GM19397 (cell line): ENCODE data around the gene KLF12.
A peak's percentile ranks its signal among the peaks of the same experiment; 100 is the strongest.

Experiments used
- ATAC-seq: cut with Tn5 transposase; IDR thresholded peaks from one replicate; pipeline ENCODE4 v1.9.1; 2021; ENCODE audit warnings: mild to moderate bottlenecking, moderate library complexity; ENCODE audit not compliant: unreplicated experiment

Gene KLF12

DNA sequence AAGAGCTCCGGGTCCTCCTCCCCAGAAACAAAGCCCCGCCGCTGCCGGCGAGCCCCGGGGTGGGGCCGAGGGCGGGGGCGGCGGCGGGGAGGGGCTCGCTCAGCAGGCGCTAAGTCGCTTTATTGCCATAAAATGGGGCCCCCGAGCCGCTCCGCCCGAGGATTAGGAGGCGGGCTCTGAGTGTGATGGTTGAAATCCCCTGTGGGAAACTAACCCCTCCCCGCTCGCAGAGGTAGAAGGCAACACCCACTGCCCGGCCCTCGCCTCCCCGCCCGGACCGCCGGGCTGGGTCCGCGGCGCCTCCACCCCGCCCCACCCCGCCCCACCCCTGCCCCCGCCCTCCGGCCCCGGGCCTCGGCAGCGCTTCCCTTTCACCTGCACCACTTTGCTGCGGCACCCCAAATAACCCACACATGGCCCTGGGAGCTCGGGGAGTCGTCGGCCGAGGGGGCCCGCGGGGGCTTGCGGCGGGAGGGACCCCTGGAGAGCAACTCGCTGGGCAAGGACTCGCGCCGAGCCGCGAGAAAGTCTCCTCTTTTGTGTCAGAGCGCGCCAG lies at the start of gene KLF12:
Gene KLF12, minus strand, starts transcription at position 184 of the 556 bp plus-strand sequence.
- ATAC-seq, result peak; percentile 53

DNA sequence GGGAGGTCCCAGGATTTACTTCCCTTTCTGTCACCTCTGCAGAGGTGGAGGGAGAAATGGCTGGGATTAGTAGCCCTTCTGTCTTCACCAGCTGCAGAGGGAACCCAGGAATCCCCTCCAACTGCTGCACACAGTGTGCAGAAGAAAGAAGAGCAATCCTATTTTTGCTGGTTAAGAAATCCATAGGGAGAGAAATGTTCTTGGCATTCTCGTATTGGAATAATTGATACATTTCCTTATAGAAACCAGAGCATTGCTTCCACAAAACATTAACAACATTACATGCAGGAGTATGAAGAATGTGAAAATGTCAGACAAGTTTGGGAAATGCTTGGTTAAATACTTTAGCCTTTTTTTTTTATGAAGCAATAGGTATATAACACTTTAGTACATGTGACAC lies 48.3 kb upstream of the KLF12 start:
- ATAC-seq, result no peak

DNA sequence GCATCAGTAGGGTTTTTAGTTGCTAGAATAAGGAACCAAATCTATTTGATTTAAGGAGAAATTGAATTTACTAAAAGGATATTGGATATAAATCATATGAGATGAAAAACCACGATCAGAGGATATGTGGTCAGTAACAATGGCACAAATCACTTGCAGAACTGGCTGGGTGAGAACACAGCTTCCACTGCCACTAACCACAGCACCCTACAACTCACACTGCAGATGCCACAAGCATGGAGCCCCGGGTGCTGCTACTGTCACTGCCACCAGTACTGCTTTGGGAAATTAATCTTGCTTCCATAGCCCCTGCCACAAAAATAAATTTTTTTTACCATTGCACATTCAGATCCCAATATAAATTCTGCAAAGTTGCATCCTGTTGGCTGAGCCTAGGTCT lies 40.6 kb upstream of the KLF12 start:
- no peak for ATAC-seq

DNA sequence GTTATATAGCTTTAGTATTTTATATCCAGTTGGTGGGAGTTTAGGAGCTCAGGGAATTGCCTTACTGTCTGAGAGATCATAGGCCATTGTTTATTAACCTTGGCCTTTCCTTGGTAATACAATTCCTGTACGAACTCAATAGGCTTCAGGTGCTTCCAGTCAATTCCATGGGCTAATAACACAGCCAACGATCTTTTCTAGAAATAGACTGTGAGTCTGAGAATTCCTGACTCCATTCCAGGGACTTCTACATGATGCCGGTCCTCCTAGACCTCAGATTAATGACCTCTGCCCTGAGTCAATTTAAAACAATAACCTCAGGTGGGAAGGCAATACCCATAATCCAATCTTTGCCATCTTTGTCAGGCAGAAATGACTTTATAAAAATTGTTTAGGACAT lies 39.6 kb upstream of the KLF12 start:
- no peak for ATAC-seq

DNA sequence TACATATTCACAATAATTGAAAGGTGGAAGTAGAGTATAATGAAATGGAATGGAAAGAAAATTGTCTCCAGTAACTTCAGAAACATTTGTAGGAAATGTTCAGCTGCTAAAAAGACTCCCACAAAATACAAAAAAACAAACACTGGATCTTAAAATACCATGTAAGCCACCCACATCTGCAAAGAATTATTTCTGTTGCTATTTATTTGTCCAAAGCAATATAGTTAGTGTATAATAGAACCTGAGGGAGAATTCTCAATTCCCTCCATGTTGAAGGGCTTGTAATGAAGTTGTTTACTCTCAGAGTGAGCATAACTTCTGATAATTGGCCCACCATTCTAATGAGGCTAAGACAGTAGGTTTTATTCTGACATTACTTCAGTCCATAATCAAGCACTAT lies 37.4 kb upstream of the KLF12 start:
- no peak for ATAC-seq

DNA sequence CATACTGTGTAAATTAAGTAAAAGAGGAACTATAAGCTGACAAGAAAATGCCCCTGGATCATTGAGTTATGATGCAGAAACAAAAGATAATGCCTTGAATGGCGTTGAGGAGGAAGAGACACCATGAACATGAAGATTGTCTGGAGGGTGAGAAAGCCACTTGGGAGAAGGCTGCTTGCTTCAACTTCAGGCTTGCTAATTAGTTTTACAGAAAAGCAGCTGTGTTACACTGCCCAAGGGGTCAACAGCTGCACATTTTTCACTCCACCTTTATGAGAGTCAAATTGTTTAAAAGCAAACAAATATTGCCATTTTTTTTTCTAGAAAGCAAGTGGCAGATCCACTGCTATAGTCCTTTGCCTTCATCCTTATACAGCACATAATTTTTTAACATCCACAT lies 35.5 kb upstream of the KLF12 start:
- no peak for ATAC-seq

DNA sequence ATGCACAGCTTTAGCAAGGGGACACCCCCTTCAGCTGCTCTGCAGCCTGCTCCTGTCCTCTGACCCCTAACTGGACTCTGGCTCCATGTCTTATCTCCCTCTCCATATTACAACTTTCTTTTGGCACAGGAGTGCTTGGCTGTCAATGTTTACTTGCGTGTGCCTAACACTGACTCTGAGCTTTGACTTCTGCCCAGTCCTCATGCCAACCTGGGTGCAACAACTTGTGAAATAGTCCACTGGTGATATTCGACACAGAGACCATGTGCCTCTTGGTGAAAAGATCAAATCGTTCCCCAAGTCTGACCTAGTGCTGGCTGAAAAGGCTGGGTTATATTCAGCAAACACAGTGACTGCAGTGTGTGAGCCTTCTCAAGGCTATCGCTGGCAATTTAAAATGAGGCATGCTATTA lies 34.1 kb upstream of the KLF12 start:
- no peak for ATAC-seq

DNA sequence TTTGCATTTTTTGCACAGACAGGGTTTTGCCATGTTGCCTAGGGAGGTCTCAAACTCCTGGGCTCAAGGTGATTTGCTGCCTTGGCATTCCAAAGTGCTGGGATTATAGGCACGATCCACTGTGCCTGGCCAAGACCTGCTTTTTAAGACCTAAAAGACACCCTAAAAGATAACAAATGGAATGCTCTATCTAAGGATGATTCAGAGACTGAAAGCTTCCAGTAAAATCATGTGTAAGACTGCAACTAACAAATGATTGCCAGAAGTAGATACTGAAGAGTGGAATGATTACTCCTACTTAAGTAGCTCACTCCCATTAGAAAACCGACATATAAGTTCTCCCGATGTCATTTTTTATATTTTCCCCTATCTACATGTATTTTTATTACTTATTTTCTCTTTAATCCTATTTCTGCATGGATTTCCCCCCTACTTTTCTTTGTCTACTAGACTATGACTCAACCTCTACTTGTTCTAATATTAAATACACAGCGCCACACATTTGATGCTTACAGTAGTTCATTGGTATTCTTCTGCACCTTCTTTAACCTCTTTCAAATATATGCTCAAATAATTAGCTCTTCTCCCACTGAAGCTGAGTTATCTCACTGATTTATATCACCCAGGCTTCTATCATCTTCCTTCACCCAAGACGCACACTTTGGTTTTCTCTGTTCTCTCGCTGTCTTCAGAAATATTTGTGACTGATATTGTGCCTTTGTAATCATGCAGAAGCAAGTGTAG lies 32.2 kb upstream of the KLF12 start:
- no peak for ATAC-seq

DNA sequence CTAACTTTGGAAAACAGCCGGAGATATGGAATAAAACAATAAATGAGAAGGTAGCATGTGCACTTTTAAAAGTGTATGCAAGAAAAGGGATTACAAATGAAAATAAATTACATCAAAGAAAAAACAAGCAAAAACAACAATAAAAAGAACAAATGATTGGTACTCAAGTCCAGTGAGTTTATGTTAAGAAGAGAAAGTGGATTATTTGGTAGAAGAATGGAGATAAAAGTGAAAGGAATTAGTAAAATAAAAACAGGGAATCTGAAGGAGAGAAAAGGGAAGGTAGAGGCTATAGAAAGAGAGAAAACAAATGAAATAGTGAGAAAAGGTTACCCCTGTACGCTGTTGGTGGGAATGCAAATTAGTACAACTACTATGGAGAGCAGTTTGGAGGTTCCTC lies 28.6 kb upstream of the KLF12 start:
- no peak for ATAC-seq

DNA sequence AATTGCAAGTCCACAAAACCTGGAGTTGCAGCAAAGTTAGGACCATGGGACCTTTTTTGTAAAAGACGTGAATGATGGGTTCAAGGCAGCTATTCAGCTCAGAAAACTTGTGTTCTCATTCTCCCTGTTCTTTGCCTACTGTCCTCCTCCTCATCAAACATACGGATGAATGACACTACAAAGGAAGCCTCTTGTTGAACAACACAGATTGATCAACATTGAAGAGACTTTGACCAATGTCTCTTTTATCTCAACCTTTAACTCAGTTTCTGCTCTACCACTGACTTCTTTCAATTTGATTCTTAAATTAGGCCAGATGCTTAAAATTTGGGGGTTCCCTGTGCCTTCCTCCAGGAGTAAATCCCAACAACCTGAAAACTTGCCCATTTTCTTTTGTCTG lies 27.9 kb upstream of the KLF12 start:
- ATAC-seq, result no peak

DNA sequence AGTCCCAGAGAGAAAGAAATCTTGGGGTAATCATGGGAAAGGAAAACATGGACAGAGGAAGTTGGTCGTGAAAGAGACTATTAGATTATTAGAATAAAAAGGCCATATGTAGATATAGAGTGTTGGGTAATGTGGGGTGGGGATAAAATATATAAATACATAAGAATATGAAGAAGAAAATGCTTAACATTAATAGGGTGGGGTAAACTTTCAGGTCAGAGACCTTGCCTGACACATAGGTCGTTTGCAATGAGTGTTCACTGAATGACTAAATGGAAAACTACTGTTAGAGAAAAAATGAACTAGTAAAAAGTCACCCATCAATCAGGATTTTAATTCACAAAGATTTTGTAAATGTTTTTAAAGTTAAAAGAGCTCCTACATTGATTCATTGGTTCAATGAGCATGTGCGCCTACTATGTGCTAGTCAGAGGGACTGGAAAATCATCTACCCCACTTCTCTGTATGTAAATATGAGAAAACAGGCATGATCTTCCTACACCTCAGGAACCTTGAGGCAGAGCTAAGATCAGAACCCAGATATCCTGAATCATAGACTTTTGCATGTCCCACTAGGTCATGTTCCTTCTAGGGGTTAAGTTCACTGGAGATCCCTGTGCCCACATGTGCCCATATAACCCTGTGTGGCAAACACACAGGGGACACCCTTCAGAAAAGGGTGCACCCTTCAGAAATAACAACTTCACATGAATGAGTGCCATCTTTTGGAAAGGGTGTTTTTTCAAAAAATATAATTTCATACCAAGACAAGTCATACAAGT lies 24.6 kb upstream of the KLF12 start:
- no peak for ATAC-seq

DNA sequence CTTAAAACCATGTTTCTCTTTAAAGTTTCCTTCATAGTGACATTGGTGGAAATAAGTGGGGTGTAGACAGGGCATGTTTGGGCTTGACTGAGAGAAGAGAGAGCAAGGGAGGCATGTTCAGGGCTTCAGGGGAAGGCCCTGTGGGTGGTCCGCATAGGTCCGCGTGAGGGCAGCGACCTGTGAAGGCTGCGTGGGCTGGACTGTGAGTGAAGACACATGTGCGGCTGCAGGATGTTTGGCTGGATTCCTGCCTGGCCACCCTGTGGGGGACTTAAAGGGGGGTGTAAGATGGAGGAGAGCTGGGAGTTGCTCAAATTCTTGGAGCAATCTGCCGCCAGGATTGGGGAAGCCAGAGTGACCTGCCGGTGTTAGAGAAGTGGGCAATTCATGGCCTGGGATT lies 23.8 kb upstream of the KLF12 start:
- no peak for ATAC-seq

DNA sequence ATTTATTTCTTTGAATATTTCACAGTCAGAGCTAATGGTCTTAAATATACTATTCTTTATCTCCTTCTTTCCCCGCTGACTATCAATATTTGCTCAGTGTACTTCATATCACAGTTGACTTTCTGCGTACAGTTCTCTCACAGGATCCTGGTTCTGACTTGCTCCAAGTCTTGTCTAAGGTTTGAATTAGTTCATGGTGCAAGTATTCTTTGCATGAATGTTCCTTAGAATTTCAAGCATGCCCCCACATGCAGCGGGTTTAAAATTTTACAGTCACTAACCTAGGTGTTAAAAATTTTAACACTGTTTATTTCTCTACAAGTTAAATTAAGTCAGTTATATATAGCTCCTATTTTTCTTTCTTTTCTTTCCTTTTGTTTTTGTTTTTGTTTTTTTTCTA lies 20.8 kb upstream of the KLF12 start:
- ATAC-seq, result no peak

DNA sequence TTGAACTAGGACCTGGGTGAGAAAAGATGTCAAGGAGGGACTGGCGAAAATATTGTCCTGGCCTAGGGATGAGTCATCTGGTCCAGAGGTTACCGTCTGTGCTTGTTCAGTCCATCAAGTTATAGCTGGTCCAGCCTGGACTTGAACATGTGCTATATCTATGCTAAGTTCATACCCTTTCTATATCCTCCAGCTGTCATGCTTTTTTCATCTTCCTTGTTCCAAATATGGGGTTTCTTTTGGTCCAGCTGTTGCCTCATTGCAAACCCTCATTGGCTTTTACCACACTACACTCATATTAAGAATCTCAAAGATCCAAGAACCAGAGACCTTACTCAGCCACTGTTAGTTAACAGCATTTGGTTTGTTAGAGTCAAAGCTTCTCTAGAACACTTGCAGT lies 19.1 kb upstream of the KLF12 start:
- no peak for ATAC-seq

DNA sequence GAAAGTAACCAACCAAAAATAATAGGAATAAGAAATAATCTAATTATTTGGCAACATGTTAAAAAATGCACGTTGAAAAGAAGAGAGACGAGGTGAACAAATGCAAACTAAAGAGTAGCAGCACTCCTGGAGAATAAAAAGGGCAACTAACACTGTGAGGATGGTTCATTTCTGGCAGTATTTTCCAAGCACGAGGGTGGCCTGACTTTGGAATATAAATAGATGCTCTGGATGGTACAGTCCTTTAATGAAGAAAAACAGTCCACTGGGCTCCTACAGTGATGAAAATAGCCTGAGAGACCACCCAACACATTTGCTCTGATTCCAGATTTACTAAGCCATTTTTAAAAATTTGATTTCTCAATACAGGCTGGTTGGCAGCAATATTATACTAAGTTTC lies 17.7 kb upstream of the KLF12 start:
- no peak for ATAC-seq

DNA sequence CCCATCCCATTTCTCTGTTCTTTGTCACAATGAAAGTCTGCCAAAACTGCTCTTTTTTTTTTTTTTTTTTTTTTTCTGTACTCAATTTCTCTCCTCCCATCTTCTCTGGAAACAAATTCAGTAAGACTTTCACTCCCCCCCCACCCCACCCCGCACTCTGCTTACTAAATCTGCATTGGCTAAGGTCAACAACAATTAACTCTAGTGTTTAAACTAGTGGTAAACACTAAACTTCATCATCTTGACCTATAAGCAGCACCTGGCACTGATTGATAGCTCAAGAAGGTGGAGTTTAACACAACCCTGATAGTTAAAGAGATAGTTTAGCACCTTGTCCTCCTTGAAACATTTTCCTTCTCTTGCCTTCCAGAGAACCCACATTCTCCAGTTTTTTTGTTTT lies 14.1 kb upstream of the KLF12 start:
- no peak for ATAC-seq

DNA sequence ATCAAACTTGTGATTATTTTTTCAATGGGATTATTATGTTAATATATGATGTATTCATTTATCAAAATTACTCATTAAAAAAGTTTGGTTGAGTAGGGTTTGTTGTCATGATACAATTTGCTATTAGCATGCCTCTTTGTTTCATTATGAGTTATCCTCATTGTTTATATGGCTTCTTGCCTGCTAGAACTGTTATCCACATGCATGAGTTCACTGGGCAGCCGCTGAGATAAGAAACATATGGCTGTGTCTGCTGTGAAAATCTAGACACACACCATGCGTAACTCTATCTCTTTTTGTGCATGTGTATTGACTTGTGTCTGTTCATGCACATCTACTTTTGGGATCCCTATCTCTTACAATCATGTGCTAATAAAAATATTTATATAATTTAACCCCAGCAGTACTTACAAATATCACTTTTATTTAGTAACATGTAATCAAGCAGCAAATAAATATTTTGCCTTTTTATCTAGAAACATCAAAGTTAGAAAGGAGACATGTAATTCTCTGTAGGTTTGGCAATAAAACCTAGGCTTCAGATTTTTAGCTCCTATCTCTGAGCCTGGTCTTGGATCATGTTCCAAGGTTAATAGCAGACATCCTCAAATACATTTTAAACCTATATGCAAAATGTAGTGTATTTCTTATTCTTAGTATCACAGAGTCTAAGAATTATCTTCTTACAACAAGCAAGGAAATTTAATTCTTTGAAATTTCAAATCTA lies 11.2 kb upstream of the KLF12 start:
- no peak for ATAC-seq

DNA sequence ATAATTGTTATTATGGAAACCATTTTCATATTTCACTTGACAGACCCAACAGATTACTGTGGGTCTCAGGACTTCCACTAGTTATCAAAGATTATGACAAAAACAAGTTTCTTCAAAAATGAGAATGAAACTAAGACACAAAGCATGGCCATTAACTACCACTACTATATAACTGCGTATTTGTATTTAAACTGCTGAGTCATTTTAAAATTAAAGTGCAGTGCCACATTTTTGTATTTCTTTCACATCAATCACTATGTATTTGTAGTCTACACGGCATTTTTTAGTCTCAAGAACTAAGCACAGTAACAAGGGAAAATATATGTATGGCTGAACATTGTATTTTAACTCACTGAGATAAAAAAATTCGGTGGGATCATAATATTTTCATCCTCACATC lies 10.1 kb upstream of the KLF12 start:
- no peak for ATAC-seq

DNA sequence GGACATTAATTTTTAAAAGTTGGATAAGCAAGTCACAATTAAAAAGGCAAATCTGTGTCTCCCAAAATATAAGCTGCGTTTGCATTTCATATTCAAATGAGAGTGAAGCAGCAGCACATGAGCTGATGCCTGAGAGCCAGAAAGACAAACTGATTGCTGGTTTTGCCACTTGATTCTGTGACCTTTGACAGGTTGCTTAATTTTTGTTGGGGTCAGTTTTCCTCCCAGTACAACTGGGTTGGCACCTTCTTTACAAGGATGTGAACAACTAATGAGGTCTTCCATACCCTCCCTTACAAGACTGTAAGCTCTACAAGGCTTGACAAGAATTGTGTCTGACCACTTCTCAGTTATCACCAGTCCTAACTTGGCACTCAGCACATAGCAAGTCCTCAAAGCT lies 8.1 kb upstream of the KLF12 start:
- ATAC-seq, result no peak

DNA sequence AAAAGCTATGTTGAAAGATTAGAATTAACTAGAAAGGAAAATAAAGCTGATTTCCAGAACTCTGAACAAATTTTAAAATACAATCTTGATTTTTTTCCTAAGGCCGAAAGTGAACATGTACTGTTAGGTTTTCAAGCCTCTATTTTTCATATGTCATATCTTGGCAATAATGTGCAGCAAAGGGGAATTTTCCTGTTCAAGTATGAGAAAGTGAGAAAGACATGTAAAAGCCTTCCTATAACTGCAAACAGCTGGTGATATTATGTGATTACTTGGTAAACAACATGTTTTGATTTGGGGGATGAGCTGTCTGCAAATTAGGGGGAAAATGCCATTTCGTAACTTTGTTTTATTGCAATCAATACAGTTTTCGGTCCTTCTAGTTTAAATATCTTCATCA lies 4.0 kb upstream of the KLF12 start:
- no peak for ATAC-seq

DNA sequence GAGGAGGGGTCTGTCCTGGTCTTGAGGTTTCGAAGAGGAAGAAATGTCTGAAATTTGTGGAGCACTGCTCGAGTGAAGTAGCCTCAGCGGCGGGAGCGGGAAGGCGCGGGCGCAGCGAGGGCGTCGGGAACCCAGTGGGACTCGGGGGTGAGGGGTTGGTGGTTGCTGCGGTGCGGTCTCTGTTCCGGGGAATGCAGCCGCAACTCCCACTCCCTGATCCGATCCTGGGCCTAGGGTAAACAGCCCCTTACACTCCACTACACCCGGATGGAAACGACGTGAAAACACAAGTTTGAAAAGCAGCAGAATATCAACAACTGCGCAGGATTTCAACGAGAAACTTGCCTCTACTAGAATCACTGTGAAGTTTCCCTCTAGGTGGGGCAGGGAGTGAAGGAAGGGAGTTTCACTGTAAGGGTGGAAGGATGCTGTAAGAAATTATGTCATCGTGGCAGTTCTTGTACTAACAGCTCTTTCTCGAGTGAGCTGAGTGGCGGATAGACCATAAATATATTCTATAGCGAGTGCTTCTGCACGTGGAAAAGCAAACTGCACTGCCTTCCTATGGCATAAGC lies 2.0 kb upstream of the KLF12 start:
- ATAC-seq, result no peak
